ENCODE data around the gene FRK. TPM values are rescaled to one million over a fixed set of nuclear protein-coding genes. Genes with fewer than 3 reads are reported as not detected.

FRK gene
- total RNA-seq, 2 experiments from 2014 or later: 0.13 to 0.46 TPM

GRCh38 chr6:116106146-116106545 is 45.5 kb upstream of the FRK start:
- H3K9me2 ChIP-seq (ENCODE audit: insufficient read depth, low read length): no peaks in the 10 kb centered on the region
- POLR2A ChIA-PET: interaction anchor here (0.7 kb wide), 2 partner anchors 68 to 793 kb away, joined by 3 to 8 read pairs; no protein-coding TSS in a partner anchor
- no peak overlapping the region for H3K4me2 ChIP-seq (ENCODE audit: low read length)
- H2AFZ ChIP-seq (ENCODE audit: low read length): no peak overlapping the region
- H3K27ac ChIP-seq (ENCODE audit: low read depth, low read length, poor library complexity, severe bottlenecking): no peak overlapping the region
- peaks cover 20% of the 10 kb centered on the region for H3K79me2 ChIP-seq (ENCODE audit: insufficient read depth, low read depth, low read length)
- no peaks in the 10 kb centered on the region for H3K9me3 ChIP-seq (ENCODE audit: low read length)
- no peak for DNase-seq (ENCODE audit: low spot score)
- peaks cover 23% of the 10 kb centered on the region for H3K4me1 ChIP-seq (ENCODE audit: insufficient read depth, low read length, poor library complexity, severe bottlenecking)
- intact Hi-C loops (cut with micrococcal nuclease; ENCODE audit: unreplicated experiment): no loop called here
- TF ChIP-seq CTCF (conservative IDR thresholded peaks at IDR 0.05; ENCODE audit: low read length) (no peak), EZH2phosphoT487 (IDR thresholded peaks at IDR 0.05; ENCODE audit: borderline replicate concordance, low read depth, low read length) (no peak)
- no peak overlapping the region for H3K4me3 ChIP-seq (ENCODE audit: low read depth, low read length, poor library complexity, severe bottlenecking)
- peaks cover 24% of the 10 kb centered on the region for H3K36me3 ChIP-seq (ENCODE audit: insufficient read depth, low read length)
- CTCF ChIA-PET (ENCODE audit: unreplicated experiment): no interaction called here
- no peaks in the 10 kb centered on the region for H4K20me1 ChIP-seq (ENCODE audit: insufficient read depth, low read length)
- no TSS peak for BruUV-seq (replicated peaks)

- no peaks in the 10 kb centered on the region for H3K9me3 ChIP-seq (ENCODE audit: low read length)
- POLR2A ChIA-PET: interaction anchor here (1.4 kb wide), 1 partner anchor 12 kb away, joined by 5 read pairs; no protein-coding TSS in a partner anchor
- H3K36me3 ChIP-seq (ENCODE audit: insufficient read depth, low read length): peaks cover 15% of the 10 kb centered on the region
- peaks cover 23% of the 10 kb centered on the region for H3K4me1 ChIP-seq (ENCODE audit: insufficient read depth, low read length, poor library complexity, severe bottlenecking)
- H3K27ac ChIP-seq (ENCODE audit: low read depth, low read length, poor library complexity, severe bottlenecking): no peak overlapping the region
- H3K9me2 ChIP-seq (ENCODE audit: insufficient read depth, low read length): no peaks in the 10 kb centered on the region
- H3K4me2 ChIP-seq (ENCODE audit: low read length): no peak overlapping the region
- peaks cover 20% of the 10 kb centered on the region for H3K79me2 ChIP-seq (ENCODE audit: insufficient read depth, low read depth, low read length)
- no peaks in the 10 kb centered on the region for H4K20me1 ChIP-seq (ENCODE audit: insufficient read depth, low read length)
- no peak for DNase-seq (ENCODE audit: low spot score)
- H3K4me3 ChIP-seq (ENCODE audit: low read depth, low read length, poor library complexity, severe bottlenecking): no peak overlapping the region
- no TSS peak for BruUV-seq (replicated peaks)
- TF ChIP-seq EZH2phosphoT487 (IDR thresholded peaks at IDR 0.05; ENCODE audit: borderline replicate concordance, low read depth, low read length) (no peak), CTCF (conservative IDR thresholded peaks at IDR 0.05; ENCODE audit: low read length) (no peak)
- intact Hi-C loops (cut with micrococcal nuclease; ENCODE audit: unreplicated experiment): no loop called here
- H2AFZ ChIP-seq (ENCODE audit: low read length): no peak overlapping the region
- CTCF ChIA-PET (ENCODE audit: unreplicated experiment): interaction anchor here (0.6 kb wide), 1 partner anchor 8 kb away, joined by 3 read pairs; no protein-coding TSS in a partner anchor
These were observed 44.6 kb upstream of the FRK start for GRCh38 chr6:116105247-116105646.

- POLR2A ChIA-PET: interaction anchor here (1.4 kb wide), 1 partner anchor 12 kb away, joined by 5 read pairs; no protein-coding TSS in a partner anchor
These were observed 43.9 kb upstream of the FRK start for GRCh38 chr6:116104636-116105035.

More at GRCh38 chr6:116104636-116105035, 43.9 kb upstream of the FRK start:
- Histone ChIP-seq H4K20me1 (ENCODE audit: insufficient read depth, low read length) (no peaks in the 10 kb centered on the region), H3K27ac (ENCODE audit: low read depth, low read length, poor library complexity, severe bottlenecking) (no peak overlapping the region), H3K36me3 (ENCODE audit: insufficient read depth, low read length) (peaks cover 12% of the 10 kb centered on the region), H3K79me2 (ENCODE audit: insufficient read depth, low read depth, low read length) (peaks cover 20% of the 10 kb centered on the region), H3K4me3 (ENCODE audit: low read depth, low read length, poor library complexity, severe bottlenecking) (no peak overlapping the region), H3K4me1 (ENCODE audit: insufficient read depth, low read length, poor library complexity, severe bottlenecking) (peaks cover 25% of the 10 kb centered on the region), H2AFZ (ENCODE audit: low read length) (no peak overlapping the region), H3K9me3 (ENCODE audit: low read length) (no peaks in the 10 kb centered on the region), H3K4me2 (ENCODE audit: low read length) (no peak overlapping the region), H3K9me2 (ENCODE audit: insufficient read depth, low read length) (no peaks in the 10 kb centered on the region)
- intact Hi-C loops (cut with micrococcal nuclease; ENCODE audit: unreplicated experiment): loop anchor here (5.0 kb wide), 1 partner anchor 303 kb away; no protein-coding TSS in a partner anchor
- BruUV-seq (replicated peaks): no TSS peak
- DNase-seq (ENCODE audit: low spot score): no peak
- CTCF ChIA-PET (ENCODE audit: unreplicated experiment): interaction anchor here (0.6 kb wide), 1 partner anchor 9 kb away, joined by 3 read pairs; no protein-coding TSS in a partner anchor
- TF ChIP-seq EZH2phosphoT487 (IDR thresholded peaks at IDR 0.05; ENCODE audit: borderline replicate concordance, low read depth, low read length): no peak

Data from OCI-LY7 (cell line).